IPS-18a (cell line): ENCODE measurements around the gene LTB.
A peak's percentile ranks its signal among the peaks of the same experiment; 100 is the strongest.

Experiments used
- H3K27ac ChIP-seq: one replicate; pipeline ENCODE4 v1.5.1; 2013; ENCODE audit warnings: low read length
- H3K27me3 ChIP-seq: one replicate; pipeline ENCODE4 v1.6.1; 2013; ENCODE audit warnings: mild to moderate bottlenecking, low read length; ENCODE audit not compliant: control insufficient read depth, insufficient read depth
- H3K36me3 ChIP-seq: one replicate; pipeline ENCODE4 v1.6.1; 2013; ENCODE audit warnings: low read depth, low read length; ENCODE audit not compliant: control insufficient read depth
- H3K4me1 ChIP-seq: one replicate; pipeline ENCODE4 v1.6.1; 2013; ENCODE audit warnings: low read depth, low read length; ENCODE audit not compliant: control insufficient read depth
- H3K4me3 ChIP-seq: one replicate; pipeline ENCODE4 v1.5.1; 2013; ENCODE audit warnings: low read length
- H3K9ac ChIP-seq: one replicate; pipeline ENCODE4 v1.6.1; 2013; ENCODE audit warnings: mild to moderate bottlenecking, low read length, moderate library complexity
- H3K9me3 ChIP-seq: one replicate; pipeline ENCODE4 v1.6.1; 2013; ENCODE audit warnings: low read depth, low read length; ENCODE audit not compliant: control insufficient read depth

The LTB gene

DNA sequence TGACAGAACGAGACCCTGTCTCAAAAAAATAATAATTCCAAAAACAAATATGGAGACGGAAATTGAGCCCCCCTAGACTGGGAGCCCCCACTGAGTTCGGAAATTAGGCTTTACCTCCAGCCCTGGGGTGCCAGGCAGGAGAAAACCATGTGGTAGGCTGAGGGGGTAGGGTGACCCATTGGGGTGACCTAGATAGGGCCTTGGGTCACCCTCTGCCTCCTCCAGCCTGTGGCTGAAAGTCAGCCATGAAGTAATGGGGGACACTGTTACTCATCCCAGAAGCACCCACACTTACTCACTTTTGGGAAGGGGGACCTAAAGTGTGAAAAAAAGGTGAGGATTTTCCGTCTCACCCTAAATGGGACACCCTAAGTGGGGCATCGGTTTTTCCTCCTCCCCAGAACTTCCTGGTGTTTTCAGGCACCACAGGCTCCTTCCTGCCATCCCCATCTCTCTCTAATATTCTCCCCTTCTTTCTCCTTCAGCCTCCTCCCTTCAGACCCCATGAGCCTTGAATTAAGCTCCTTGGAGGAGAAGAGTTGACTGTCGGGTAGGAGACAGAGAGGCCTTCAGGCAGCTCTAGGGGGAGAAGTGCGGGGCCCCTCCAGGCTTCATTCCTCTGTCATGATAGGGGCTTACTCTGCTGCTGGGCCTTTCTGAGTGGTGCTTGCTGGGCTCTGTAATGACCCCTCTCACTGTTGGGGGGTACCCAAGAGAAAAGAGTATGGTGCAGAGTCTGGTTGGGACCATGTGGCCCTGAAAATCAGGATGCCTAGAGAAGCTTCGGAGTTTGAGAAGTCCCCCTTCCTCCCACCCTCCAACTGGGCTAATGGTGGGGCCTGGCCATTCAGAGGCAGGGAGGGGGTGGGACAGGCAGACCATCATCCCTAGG is 2.4 kb downstream of the LTB start:
- Histone ChIP-seq H3K27me3 (peaks cover 28% of the 10 kb centered on the region), H3K36me3 (no peaks in the 10 kb centered on the region), H3K9me3 (no peaks in the 10 kb centered on the region), H3K4me1 (peaks cover 14% of the 10 kb centered on the region), H3K27ac (no peak overlapping the region), H3K4me3 (peak overlapping the region; percentile 91), H3K9ac (no peak overlapping the region)

DNA sequence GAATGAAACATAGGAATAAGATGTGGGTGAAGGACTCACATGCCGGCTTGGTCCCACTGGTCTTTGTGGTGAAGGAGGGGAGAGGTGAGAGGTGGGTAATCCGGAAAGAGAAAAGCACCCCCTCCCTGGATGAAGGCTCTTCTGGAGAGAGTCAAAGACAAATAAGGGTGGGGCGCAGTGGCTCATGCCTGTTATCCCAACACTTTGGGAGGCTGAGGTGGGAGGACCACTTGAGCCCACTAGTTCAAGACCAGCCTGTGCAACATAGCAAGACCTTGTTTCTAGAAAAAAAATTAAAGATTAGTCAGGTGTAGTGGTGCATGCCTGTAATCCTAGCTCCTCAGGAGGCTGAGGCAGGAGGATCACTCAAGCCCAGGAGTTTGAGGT is 3.1 kb downstream of the LTB start:
- Histone ChIP-seq H3K9me3 (no peaks in the 10 kb centered on the region), H3K4me1 (peaks cover 14% of the 10 kb centered on the region), H3K27me3 (peaks cover 28% of the 10 kb centered on the region), H3K27ac (no peak overlapping the region), H3K36me3 (no peaks in the 10 kb centered on the region), H3K9ac (no peak overlapping the region), H3K4me3 (no peak overlapping the region)

DNA sequence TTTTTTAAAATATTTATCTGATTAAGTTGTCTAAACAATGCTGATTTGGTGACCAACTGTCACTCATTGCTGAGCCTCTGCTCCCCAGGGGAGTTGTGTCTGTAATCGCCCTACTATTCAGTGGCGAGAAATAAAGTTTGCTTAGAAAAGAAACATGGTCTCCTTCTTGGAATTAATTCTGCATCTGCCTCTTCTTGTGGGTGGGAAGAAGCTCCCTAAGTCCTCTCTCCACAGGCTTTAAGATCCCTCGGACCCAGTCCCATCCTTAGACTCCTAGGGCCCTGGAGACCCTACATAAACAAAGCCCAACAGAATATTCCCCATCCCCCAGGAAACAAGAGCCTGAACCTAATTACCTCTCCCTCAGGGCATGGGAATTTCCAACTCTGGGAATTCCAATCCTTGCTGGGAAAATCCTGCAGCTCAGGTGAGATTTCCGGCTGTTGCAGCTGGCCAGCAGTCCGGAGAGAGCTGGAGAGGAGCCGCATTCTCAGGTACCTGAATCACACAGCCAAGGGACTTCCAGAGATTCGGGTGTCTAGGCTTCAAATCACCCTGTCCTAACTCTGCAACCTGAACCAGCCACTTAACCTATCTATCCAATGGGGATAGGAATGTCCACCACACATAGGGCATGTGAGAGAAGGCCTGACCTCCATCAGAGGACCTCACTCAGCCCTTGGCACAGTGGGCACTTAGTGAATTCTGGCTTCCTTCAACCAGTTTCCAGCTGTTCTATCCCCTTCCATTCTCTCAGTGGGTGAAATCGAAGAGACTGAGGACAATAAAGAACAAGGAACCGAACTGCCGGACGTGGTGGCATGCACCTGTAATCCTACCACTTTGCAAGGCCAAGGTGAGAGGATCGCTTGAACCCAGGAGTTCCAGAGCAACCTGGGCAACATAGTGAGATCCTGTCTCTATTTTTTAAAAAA is 3.8 kb downstream of the LTB start:
- H3K27me3 ChIP-seq = peaks cover 28% of the 10 kb centered on the region
- no peaks in the 10 kb centered on the region for H3K36me3 ChIP-seq
- H3K27ac ChIP-seq = no peak overlapping the region
- peaks cover 14% of the 10 kb centered on the region for H3K4me1 ChIP-seq
- H3K9ac ChIP-seq = no peak overlapping the region
- no peaks in the 10 kb centered on the region for H3K9me3 ChIP-seq
- no peak overlapping the region for H3K4me3 ChIP-seq

DNA sequence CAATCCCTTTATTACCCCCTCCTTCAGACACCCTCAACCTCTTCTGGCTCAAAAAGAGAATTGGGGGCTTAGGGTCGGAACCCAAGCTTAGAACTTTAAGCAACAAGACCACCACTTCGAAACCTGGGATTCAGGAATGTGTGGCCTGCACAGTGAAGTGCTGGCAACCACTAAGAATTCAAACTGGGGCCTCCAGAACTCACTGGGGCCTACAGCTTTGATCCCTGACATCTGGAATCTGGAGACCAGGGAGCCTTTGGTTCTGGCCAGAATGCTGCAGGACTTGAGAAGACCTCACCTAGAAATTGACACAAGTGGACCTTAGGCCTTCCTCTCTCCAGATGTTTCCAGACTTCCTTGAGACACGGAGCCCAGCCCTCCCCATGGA is 4.7 kb downstream of the LTB start:
- H3K9me3 ChIP-seq = no peaks in the 10 kb centered on the region
- no peak overlapping the region for H3K27ac ChIP-seq
- peaks cover 13% of the 10 kb centered on the region for H3K4me1 ChIP-seq
- peaks cover 28% of the 10 kb centered on the region for H3K27me3 ChIP-seq
- H3K36me3 ChIP-seq = no peaks in the 10 kb centered on the region
- H3K9ac ChIP-seq = no peak overlapping the region
- no peak overlapping the region for H3K4me3 ChIP-seq

DNA sequence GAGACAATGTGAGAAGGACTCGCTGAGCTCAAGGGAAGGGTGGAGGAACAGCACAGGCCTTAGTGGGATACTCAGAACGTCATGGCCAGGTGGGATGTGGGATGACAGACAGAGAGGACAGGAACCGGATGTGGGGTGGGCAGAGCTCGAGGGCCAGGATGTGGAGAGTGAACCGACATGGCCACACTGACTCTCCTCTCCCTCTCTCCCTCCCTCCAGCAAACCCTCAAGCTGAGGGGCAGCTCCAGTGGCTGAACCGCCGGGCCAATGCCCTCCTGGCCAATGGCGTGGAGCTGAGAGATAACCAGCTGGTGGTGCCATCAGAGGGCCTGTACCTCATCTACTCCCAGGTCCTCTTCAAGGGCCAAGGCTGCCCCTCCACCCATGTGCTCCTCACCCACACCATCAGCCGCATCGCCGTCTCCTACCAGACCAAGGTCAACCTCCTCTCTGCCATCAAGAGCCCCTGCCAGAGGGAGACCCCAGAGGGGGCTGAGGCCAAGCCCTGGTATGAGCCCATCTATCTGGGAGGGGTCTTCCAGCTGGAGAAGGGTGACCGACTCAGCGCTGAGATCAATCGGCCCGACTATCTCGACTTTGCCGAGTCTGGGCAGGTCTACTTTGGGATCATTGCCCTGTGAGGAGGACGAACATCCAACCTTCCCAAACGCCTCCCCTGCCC is 5.2 kb downstream of the LTB start:
- H3K4me3 ChIP-seq = no peak overlapping the region

DNA sequence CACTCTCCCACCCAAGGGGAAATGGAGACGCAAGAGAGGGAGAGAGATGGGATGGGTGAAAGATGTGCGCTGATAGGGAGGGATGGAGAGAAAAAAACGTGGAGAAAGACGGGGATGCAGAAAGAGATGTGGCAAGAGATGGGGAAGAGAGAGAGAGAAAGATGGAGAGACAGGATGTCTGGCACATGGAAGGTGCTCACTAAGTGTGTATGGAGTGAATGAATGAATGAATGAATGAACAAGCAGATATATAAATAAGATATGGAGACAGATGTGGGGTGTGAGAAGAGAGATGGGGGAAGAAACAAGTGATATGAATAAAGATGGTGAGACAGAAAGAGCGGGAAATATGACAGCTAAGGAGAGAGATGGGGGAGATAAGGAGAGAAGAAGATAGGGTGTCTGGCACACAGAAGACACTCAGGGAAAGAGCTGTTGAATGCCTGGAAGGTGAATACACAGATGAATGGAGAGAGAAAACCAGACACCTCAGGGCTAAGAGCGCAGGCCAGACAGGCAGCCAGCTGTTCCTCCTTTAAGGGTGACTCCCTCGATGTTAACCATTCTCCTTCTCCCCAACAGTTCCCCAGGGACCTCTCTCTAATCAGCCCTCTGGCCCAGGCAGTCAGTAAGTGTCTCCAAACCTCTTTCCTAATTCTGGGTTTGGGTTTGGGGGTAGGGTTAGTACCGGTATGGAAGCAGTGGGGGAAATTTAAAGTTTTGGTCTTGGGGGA is 6.1 kb downstream of the LTB start:
- Histone ChIP-seq H3K9ac (no peak overlapping the region), H3K9me3 (no peaks in the 10 kb centered on the region), H3K27ac (no peak overlapping the region), H3K27me3 (peaks cover 17% of the 10 kb centered on the region), H3K36me3 (no peaks in the 10 kb centered on the region), H3K4me3 (no peak overlapping the region), H3K4me1 (peaks cover 5% of the 10 kb centered on the region)

More for the DNA sequence above, 5.2 kb downstream of the LTB start:
- no peak overlapping the region for H3K9ac ChIP-seq
- H3K36me3 ChIP-seq = no peaks in the 10 kb centered on the region
- H3K27ac ChIP-seq = no peak overlapping the region
- peaks cover 26% of the 10 kb centered on the region for H3K27me3 ChIP-seq
- no peaks in the 10 kb centered on the region for H3K9me3 ChIP-seq
- H3K4me1 ChIP-seq = peaks cover 8% of the 10 kb centered on the region

DNA sequence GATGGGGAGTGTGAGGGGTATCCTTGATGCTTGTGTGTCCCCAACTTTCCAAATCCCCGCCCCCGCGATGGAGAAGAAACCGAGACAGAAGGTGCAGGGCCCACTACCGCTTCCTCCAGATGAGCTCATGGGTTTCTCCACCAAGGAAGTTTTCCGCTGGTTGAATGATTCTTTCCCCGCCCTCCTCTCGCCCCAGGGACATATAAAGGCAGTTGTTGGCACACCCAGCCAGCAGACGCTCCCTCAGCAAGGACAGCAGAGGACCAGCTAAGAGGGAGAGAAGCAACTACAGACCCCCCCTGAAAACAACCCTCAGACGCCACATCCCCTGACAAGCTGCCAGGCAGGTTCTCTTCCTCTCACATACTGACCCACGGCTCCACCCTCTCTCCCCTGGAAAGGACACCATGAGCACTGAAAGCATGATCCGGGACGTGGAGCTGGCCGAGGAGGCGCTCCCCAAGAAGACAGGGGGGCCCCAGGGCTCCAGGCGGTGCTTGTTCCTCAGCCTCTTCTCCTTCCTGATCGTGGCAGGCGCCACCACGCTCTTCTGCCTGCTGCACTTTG is 6.8 kb downstream of the LTB start, which contains the start of gene TNF:
Gene TNF, plus strand, starts transcription at position 231 of the 567 bp plus-strand sequence. Its CDS starts 177 bp downstream, at position 408.
- H3K4me3 ChIP-seq = no peak within 1 kb of the TSS
- H3K27ac ChIP-seq = no peak within 1 kb of the TSS
- no peaks in the 10 kb centered on the region for H3K9me3 ChIP-seq
- H3K36me3 ChIP-seq = no peaks in the 10 kb centered on the region
- no peak within 1 kb of the TSS for H3K9ac ChIP-seq
- peaks cover 3% of the 10 kb centered on the region for H3K4me1 ChIP-seq
- peaks cover 14% of the 10 kb centered on the region for H3K27me3 ChIP-seq

DNA sequence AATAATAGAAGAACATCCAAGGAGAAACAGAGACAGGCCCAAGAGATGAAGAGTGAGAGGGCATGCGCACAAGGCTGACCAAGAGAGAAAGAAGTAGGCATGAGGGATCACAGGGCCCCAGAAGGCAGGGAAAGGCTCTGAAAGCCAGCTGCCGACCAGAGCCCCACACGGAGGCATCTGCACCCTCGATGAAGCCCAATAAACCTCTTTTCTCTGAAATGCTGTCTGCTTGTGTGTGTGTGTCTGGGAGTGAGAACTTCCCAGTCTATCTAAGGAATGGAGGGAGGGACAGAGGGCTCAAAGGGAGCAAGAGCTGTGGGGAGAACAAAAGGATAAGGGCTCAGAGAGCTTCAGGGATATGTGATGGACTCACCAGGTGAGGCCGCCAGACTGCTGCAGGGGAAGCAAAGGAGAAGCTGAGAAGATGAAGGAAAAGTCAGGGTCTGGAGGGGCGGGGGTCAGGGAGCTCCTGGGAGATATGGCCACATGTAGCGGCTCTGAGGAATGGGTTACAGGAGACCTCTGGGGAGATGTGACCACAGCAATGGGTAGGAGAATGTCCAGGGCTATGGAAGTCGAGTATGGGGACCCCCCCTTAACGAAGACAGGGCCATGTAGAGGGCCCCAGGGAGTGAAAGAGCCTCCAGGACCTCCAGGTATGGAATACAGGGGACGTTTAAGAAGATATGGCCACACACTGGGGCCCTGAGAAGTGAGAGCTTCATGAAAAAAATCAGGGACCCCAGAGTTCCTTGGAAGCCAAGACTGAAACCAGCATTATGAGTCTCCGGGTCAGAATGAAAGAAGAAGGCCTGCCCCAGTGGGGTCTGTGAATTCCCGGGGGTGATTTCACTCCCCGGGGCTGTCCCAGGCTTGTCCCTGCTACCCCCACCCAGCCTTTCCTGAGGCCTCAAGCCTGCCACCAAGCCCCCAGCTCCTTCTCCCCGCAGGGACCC is 7.8 kb downstream of the LTB start:
- Histone ChIP-seq H3K9me3 (no peaks in the 10 kb centered on the region), H3K27me3 (peaks cover 6% of the 10 kb centered on the region), H3K27ac (no peak overlapping the region), H3K4me3 (no peak overlapping the region), H3K36me3 (no peaks in the 10 kb centered on the region), H3K9ac (no peak overlapping the region), H3K4me1 (no peaks in the 10 kb centered on the region)

DNA sequence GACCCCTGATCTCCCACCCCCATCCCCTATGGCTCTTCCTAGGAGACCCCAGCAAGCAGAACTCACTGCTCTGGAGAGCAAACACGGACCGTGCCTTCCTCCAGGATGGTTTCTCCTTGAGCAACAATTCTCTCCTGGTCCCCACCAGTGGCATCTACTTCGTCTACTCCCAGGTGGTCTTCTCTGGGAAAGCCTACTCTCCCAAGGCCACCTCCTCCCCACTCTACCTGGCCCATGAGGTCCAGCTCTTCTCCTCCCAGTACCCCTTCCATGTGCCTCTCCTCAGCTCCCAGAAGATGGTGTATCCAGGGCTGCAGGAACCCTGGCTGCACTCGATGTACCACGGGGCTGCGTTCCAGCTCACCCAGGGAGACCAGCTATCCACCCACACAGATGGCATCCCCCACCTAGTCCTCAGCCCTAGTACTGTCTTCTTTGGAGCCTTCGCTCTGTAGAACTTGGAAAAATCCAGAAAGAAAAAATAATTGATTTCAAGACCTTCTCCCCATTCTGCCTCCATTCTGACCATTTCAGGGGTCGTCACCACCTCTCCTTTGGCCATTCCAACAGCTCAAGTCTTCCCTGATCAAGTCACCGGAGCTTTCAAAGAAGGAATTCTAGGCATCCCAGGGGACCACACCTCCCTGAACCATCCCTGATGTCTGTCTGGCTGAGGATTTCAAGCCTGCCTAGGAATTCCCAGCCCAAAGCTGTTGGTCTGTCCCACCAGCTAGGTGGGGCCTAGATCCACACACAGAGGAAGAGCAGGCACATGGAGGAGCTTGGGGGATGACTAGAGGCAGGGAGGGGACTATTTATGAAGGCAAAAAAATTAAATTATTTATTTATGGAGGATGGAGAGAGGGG is 8.8 kb downstream of the LTB start:
- Histone ChIP-seq H3K27me3 (peaks cover 6% of the 10 kb centered on the region), H3K9ac (no peak overlapping the region), H3K9me3 (no peaks in the 10 kb centered on the region), H3K4me3 (no peak overlapping the region), H3K36me3 (no peaks in the 10 kb centered on the region), H3K27ac (no peak overlapping the region), H3K4me1 (no peaks in the 10 kb centered on the region)
